Measurements from ENCODE around the gene NOTCH1. TPM values are rescaled to one million over a fixed set of nuclear protein-coding genes. Genes with fewer than 3 reads are reported as not detected.
A peak's percentile ranks its signal among the peaks of the same experiment; 100 is the strongest.

Gene NOTCH1
- total and polyA plus RNA-seq, 11 donors = 8.0 to 47.3 (median 20.3) TPM

DNA sequence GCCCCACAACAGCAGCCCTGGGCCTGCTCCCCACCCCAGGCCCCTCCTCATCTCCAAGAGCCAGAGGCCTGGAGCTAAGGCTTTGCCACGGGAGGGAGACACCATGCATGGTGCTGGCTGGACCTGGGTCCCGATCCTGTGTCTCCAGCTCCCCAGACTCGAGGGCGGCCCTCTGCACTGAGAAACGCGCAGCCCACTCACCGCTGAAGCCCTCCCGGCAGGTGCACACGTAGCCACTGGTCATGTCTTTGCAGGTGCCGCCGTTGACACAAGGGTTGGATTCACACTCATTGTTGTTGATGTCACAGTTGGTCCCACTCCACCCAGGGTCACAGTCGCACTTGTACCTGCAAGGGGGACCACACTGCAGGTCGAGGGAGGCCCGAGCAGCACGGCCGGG is 32.7 kb downstream of the NOTCH1 start:
- intact Hi-C loops (cut with DNase I) = no loop called here
- Histone ChIP-seq H3K4me3 (no peak overlapping the region), H3K36me3 (peaks cover 0 to 98% (median 87%) of the 10 kb centered on the region in 9 donors), H3K27ac (peak overlapping the region in 10 of 12 donors; percentile 66 to 99 (median 94)), H3K4me1 (peaks cover 6 to 43% (median 30%) of the 10 kb centered on the region in 12 donors), H3K9me3 (no peaks in the 10 kb centered on the region), H3K27me3 (no peaks in the 10 kb centered on the region)
- ATAC-seq (no peak), DNase-seq (no peak)
- no peak for TF ChIP-seq CTCF (IDR thresholded peaks at IDR 0.05)
- TF ChIP-seq POLR2A (IDR thresholded peaks at IDR 0.05) = no peak
- WGBS, 4 donors = 95 to 97% (median 96%) methylated on average over 12 to 16 of the region's 16 CpGs

GRCh38 chr9:136512651-136513071 is 33.2 kb downstream of the NOTCH1 start:
- Histone ChIP-seq H3K36me3 (peaks cover 0 to 98% (median 87%) of the 10 kb centered on the region in 9 donors), H3K27me3 (no peaks in the 10 kb centered on the region), H3K27ac (peak overlapping the region; percentile 66 to 99 (median 94)), H3K9me3 (no peaks in the 10 kb centered on the region), H3K4me3 (peak overlapping the region in 9 of 12 donors; percentile 8 to 42 (median 28)), H3K4me1 (peaks cover 6 to 43% (median 30%) of the 10 kb centered on the region in 12 donors)
- ATAC-seq (peak in 3 of 4 donors; percentile 11 to 36 (median 21)), DNase-seq (no peak)
- intact Hi-C loops (cut with DNase I) = loop anchor here in 1 of 10 donors (1.0 kb wide), 1 partner anchor 15 kb away; no protein-coding TSS in a partner anchor
- no peak for TF ChIP-seq CTCF (IDR thresholded peaks at IDR 0.05)
- no peak for TF ChIP-seq POLR2A (IDR thresholded peaks at IDR 0.05)
- WGBS, 4 donors = 61 to 78% (median 77%) methylated on average over 9 to 13 of the region's 13 CpGs

DNA sequence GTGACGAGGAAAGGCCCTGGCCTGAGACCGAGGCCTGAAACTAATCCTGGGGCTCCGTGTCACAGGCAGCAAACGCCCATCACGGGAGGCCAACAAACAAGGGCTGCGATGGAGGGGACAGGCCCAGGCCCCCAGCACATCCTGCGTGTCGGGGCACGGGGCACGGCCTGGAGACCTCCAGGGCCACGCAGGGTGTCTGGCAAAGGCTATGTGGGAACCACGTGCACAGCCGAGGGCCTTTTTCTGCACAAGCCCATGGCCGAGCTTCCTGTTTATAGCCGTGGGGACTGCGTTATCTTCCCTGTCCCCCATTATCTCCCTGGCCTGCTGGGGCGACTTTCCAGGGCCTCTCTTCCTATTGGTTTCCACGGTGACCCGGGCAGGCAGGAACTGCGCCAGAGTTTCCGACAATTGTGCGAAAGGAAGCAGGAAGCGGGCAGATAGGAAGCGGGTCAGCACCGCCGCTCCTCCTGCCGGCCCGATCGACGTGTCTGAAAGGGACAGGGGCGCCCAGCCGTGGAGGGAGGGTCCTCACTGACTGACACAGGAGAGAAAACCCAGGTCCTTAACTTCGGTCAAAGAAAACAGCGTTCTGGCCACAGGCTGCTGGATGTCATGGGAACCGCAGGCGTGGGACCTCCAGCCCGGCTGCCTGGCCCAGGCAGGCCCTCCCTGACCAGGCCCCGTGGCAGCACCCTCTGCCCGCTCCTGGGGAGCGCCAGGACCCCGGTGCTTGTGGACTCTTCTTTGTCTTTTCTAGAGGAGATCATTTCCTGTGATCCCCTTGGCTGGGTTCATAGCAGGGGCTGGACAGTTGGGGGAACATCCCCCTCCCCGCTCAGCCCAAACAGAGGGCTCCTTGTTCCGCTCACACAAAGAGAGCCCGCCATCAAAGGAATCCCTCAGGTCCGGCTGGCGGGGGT is 33.9 kb downstream of the NOTCH1 start:
- DNase-seq (peak; percentile 89 to 93 (median 90)), ATAC-seq (peak; percentile 67 to 87 (median 73))
- Histone ChIP-seq H3K4me3 (peak overlapping the region in 9 of 12 donors; percentile 8 to 42 (median 28)), H3K9me3 (no peaks in the 10 kb centered on the region), H3K27ac (peak overlapping the region; percentile 66 to 99 (median 94)), H3K4me1 (peaks cover 6 to 43% (median 30%) of the 10 kb centered on the region in 12 donors), H3K27me3 (no peaks in the 10 kb centered on the region), H3K36me3 (peaks cover 3 to 98% (median 87%) of the 10 kb centered on the region in 9 donors)
- 44 to 56% (median 52%) methylated on average over 41 to 46 of the region's 46 CpGs for WGBS, 4 donors
- intact Hi-C loops (cut with DNase I) = loop anchor here in 1 of 10 donors (1.0 to 2.0 kb wide), 2 partner anchors 15 to 33 kb away; no protein-coding TSS in a partner anchor
- TF ChIP-seq CTCF (IDR thresholded peaks at IDR 0.05) = peak in 1 of 12 donors; percentile 8
- no peak for TF ChIP-seq POLR2A (IDR thresholded peaks at IDR 0.05)

DNA sequence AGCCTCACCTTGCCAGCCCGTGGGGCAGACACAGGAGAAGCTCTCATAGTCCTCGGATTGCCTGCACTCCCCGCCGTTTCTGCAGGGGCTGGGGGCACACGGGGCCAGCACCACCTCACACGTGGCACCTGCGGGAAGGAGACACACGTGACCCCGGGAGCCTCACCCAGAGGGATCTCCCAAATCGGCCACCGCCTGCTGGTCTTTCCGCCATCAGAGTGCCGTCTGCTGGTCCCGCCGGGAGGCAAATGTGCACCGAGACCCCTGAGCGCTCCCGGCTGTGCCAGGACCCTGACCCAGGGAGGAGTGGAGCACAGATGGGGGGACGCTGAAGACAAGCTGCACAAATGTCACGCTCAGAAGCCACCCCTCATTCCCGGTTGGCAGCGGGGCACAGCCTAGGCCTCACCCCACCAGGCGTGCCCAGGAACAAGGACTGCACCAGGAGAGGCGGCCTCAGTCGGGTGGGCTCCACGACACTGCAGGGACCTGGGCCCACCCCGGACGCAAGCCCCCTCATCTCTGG is 34.6 kb downstream of the NOTCH1 start:
- WGBS, 4 donors = 66 to 80% (median 71%) methylated on average over 17 to 28 of the region's 28 CpGs
- no peak for TF ChIP-seq POLR2A (IDR thresholded peaks at IDR 0.05)
- TF ChIP-seq CTCF (IDR thresholded peaks at IDR 0.05) = no peak
- peaks cover 6 to 43% (median 30%) of the 10 kb centered on the region in 12 donors for H3K4me1 ChIP-seq
- H3K36me3 ChIP-seq = peaks cover 3 to 98% (median 87%) of the 10 kb centered on the region in 9 donors
- intact Hi-C loops (cut with DNase I) = loop anchor here in 1 of 10 donors (2.0 kb wide), 1 partner anchor 34 kb away; no protein-coding TSS in a partner anchor
- ATAC-seq (no peak), DNase-seq (no peak)
- no peak overlapping the region for H3K4me3 ChIP-seq
- peak overlapping the region; percentile 66 to 99 (median 94) for H3K27ac ChIP-seq
- no peaks in the 10 kb centered on the region for H3K9me3 ChIP-seq
- no peaks in the 10 kb centered on the region for H3K27me3 ChIP-seq
